ENCODE measurements around the gene ZNF778. TPM values are rescaled to one million over a fixed set of nuclear protein-coding genes. Genes with fewer than 3 reads are reported as not detected.
A peak's percentile ranks its signal among the peaks of the same experiment; 100 is the strongest.
"Not testable (repeated sequence)": the region's sequence is repeated elsewhere in the genome, so short reads cannot be mapped to it uniquely, and the experiment has no call there.

ZNF778 gene
- total RNA-seq, 2 experiments from 2014 or later = 8.1 to 9.3 TPM

DNA sequence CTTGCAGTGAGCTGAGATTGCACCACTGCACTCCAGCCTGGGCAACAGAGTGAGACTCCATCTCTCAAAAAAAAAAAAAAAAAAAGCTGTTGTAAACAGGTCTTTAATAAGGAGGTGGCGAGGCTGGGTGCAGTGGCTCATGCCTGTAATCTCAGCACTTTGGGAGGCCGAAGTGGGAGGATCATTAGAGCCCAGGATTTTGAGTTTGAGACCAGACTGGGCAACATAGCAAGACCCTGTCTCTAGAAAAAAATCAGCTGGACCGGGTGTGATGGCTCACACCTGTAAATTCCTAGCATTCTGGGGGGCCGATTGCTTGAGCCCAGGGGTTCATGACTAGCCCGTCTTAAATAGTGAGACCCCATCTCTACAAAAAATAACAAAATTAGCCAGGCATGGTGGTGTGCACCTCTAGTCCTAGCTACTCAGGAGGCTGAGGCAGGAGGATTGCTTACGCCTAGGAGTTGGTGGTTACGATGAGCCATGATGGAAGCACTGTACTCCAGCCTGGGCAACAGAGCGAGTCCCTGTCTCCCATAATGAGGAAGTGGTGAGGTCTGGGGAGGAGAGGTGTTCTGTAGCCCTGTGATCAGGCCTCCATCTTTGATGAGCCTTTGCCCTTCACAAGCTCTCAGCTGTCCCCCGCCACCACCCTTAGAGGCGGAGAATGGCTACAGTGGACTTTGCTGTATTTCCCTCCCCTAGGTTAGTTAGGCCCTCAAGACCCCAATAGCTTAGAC, 36.2 kb downstream of the ZNF778 start:
- H3K27ac Mint-ChIP-seq = no peak overlapping the region
- H3K4me3 Mint-ChIP-seq = no peak overlapping the region
- peaks cover 8% of the 10 kb centered on the region for H3K36me3 Mint-ChIP-seq
- peaks cover 18% of the 10 kb centered on the region for H3K4me1 Mint-ChIP-seq
- DNase-seq = no peak
- ATAC-seq = no peak
- CTCF ChIA-PET = interaction anchor here (0.7 kb wide), 1 partner anchor 524 kb away, joined by 3 read pairs; no protein-coding TSS in a partner anchor
- peaks cover 34% of the 10 kb centered on the region for H3K27me3 Mint-ChIP-seq
- peaks cover 6% of the 10 kb centered on the region for H3K9me3 Mint-ChIP-seq (ENCODE audit: low read depth)

DNA sequence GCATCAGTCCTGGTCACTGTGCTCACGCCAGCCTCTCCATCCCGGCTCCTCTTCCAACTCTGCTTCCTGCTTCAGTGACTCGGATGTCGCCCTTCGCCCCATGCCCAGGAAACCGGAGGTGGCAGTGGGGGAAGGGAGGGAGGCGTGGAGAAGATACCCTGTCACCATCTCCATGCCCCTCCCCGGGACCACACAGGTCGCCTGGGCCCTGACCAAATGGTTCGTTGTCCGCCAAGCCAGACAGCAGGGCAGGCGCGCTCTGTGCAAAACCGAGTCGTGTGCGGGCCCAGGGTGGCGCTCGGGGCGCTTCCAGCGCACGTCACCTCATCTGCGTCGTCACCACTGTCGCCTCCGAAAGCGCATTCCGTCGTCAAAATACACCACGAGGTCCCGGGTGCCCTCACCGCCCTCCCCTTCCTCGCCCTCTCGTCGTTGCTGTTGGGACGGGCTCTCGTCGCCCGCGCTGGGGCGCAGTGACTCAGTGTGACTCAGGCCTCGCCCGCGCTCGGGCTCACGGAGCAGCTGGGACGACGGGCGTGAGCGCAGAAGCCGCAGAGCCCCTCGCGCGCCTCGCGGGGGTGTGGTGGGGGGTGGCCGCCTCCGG, 39.2 kb downstream of the ZNF778 start:
- CTCF ChIA-PET = interaction anchor here (2.2 kb wide), 1 partner anchor 9 kb away, joined by 6 read pairs; no protein-coding TSS in a partner anchor
- H3K9me3 Mint-ChIP-seq (ENCODE audit: low read depth) = no peaks in the 10 kb centered on the region
- DNase-seq (peak; percentile 77), ATAC-seq (peak; percentile 89)
- H3K4me3 Mint-ChIP-seq = peak overlapping the region; percentile 57
- H3K4me1 Mint-ChIP-seq = peaks cover 20% of the 10 kb centered on the region
- H3K27ac Mint-ChIP-seq = peak overlapping the region; percentile 36
- peaks cover 42% of the 10 kb centered on the region for H3K27me3 Mint-ChIP-seq
- peaks cover 2% of the 10 kb centered on the region for H3K36me3 Mint-ChIP-seq

DNA sequence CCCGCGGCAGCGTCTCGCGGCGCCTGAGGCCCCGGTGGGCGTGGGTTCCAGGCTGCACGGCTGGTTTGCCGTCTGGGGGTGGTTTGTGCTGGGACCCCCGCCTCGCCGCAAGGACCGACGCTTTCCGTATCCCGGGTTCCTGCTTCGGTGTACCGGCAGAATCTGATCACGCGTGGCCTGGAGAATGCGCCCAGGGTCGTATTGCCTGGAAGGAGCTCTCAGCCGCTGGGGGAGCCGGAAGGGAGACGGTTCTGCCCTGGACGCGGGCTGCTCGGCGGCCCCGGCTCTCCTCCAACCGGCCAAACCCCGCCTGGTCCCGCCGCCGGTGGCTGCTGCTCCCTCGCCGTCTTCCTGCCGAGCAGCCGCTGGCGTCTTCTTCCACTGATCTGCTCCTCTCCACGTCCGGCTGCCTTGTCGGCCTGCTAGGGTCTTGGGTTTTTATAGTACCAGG, 39.8 kb downstream of the ZNF778 start:
- Mint-ChIP-seq H3K27ac (no peak overlapping the region), H3K36me3 (peaks cover 2% of the 10 kb centered on the region), H3K4me3 (peak overlapping the region; percentile 56), H3K4me1 (peaks cover 20% of the 10 kb centered on the region), H3K9me3 (ENCODE audit: low read depth) (no peaks in the 10 kb centered on the region), H3K27me3 (peaks cover 42% of the 10 kb centered on the region)
- no peak for DNase-seq
- CTCF ChIA-PET = interaction anchor here (2.2 kb wide), 1 partner anchor 10 kb away, joined by 6 read pairs; no protein-coding TSS in a partner anchor
- peak; percentile 44 for ATAC-seq

DNA sequence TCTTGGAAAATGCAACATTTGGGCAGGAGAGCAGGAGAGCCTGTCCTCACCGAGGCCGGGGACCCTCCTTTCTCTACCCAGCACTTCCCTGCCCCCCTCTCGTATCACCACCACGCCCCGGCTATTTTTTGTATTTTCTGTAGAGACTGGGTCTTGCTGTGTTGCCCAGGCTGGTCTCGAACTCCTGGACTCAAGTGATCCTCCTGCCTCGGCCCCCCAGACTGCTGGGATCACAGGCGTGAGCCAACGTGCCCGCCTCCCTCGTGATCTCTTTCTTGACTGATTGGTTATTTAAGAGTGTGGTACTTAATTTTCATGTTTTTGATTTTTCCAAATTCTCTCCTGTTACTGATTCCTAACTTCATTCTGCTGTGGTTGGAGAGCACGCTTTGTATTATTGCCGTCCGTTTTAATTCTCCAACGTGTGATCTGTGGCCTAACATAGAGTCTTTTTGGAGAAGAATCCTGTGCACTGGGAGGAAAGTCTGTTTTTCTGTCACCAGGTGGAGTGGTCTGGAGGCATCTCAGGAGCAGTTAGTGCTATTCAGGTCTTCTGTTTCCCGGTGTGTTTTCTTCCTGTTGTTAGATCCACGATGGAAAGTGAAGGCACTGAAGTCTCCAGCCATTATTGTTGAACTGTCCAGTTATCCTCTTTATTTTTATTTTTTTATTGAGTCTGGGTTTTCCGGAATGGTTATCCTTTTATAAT, 40.4 kb downstream of the ZNF778 start:
- no peaks in the 10 kb centered on the region for H3K9me3 Mint-ChIP-seq (ENCODE audit: low read depth)
- H3K4me3 Mint-ChIP-seq = peak overlapping the region; percentile 56
- DNase-seq = no peak
- no peak for ATAC-seq
- CTCF ChIA-PET = interaction anchor here (2.2 kb wide), 1 partner anchor 10 kb away, joined by 6 read pairs; no protein-coding TSS in a partner anchor
- H3K27me3 Mint-ChIP-seq = peaks cover 42% of the 10 kb centered on the region
- H3K4me1 Mint-ChIP-seq = peaks cover 24% of the 10 kb centered on the region
- H3K36me3 Mint-ChIP-seq = peaks cover 2% of the 10 kb centered on the region
- H3K27ac Mint-ChIP-seq = no peak overlapping the region

DNA sequence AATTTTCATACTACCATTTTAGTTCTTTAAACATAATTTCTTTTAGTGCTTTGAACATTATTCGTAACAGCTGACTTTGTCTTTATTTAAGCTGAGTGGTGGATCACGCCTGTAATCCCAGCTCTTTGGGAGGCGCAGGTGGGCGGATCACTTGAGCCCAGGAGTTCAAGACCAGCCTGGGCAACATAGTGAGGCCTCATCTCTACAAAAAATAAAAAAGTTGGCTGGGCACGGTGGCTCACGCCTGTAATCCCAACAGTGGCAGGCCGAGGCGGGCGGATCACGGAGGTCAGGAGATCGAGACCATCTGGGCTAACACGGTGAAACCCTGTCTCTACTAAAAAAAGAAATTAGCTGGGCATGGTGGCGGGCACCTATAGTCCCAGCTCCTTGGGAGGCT, 42.4 kb downstream of the ZNF778 start:
- H3K36me3 Mint-ChIP-seq; H3K4me3 Mint-ChIP-seq; ATAC-seq; CTCF ChIA-PET; H3K9me3 Mint-ChIP-seq (ENCODE audit: low read depth); H3K27ac Mint-ChIP-seq; DNase-seq: not testable (repeated sequence)
- peaks cover 37% of the 10 kb centered on the region for H3K27me3 Mint-ChIP-seq
- peaks cover 24% of the 10 kb centered on the region for H3K4me1 Mint-ChIP-seq

DNA sequence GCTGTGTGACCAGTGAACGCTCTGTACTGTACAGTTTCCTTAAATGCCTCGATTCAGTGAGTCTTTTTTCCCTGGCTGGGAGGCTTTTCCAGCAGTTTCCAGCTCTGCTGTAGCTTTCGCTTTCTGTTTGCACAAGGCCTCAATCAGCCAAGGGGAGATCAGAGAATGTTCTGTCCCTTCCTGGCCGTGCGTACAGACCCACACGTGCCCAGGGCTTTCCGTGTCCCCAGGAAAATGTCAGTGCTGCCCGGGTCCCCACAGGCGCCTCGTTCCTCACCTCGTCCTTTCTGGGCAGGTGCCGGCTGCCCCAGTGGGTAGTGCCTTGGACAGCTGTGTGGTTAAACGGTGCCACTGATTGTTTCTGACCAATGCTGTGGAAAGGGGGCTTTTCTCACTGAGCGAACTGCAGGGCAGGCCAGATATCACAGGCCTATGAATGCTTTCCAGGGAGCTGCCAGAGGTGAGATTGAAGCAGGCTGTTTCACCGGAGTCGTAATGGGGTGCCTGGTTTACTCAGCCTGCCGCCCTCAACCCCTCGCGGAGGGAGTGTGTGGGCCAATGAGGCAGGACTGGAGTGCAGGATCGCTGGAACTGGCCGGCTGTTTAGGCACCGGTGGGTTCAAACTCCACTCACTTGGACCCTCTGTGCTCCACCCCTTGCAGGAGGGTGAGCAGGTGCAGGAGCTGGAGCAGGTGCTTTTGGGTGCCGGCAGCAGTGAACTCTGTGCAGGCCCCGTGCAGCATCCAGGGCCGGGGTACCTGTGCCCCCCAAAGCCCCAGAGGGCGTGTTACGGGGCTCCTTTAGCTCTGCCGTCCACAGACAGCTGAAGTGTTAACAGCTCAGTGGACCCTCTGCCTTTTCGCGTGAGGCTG, 44.4 kb downstream of the ZNF778 start:
- peaks cover 22% of the 10 kb centered on the region for H3K27me3 Mint-ChIP-seq
- DNase-seq (no peak), ATAC-seq (no peak)
- CTCF ChIA-PET = interaction anchor here (1.0 to 1.7 kb wide), 2 partner anchors 12 to 47 kb away, joined by 3 read pairs; no protein-coding TSS in a partner anchor
- H3K4me1 Mint-ChIP-seq = peaks cover 16% of the 10 kb centered on the region
- no peak overlapping the region for H3K4me3 Mint-ChIP-seq
- H3K9me3 Mint-ChIP-seq (ENCODE audit: low read depth) = no peaks in the 10 kb centered on the region
- H3K27ac Mint-ChIP-seq = no peak overlapping the region
- H3K36me3 Mint-ChIP-seq = peaks cover 7% of the 10 kb centered on the region

DNA sequence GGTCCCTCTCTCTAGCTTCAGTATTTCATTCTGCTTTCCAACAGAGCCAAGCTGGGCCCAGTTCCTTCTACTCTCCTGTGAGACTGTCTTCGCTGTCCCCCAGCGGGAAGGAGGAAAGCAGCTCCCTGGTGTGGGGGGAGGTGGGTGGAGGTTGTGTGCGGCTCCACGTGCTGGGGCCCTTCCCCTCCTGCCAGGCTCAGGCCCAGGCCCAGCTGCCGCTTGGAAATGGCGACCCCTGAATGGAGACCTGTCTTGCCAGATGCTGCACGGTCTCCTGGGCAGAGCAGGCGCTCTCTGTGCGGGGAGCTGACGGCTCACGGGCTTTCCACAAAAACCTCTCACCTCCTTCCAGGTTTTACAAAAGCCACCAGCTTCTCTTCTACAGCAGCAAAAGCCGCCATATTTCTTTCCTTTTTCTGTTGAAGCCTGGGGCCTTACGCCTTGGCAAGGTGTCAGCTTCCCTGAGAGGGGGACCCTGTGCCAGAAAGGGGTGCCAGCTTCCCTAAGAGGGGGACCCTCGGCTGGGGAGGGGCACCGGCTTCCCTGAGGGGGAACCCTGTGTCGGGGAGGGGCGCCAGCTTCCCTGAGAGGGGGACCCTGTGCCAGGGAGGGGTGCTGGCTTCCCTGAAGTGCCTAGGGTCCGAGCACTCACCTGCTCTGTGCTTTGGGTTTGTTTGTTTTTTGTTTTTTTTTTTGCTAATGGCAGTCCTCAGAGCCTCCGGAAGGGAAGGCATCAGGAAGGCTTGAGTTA, 47.5 kb downstream of the ZNF778 start:
- Mint-ChIP-seq H3K36me3 (peaks cover 22% of the 10 kb centered on the region), H3K27ac (no peak overlapping the region)

DNA sequence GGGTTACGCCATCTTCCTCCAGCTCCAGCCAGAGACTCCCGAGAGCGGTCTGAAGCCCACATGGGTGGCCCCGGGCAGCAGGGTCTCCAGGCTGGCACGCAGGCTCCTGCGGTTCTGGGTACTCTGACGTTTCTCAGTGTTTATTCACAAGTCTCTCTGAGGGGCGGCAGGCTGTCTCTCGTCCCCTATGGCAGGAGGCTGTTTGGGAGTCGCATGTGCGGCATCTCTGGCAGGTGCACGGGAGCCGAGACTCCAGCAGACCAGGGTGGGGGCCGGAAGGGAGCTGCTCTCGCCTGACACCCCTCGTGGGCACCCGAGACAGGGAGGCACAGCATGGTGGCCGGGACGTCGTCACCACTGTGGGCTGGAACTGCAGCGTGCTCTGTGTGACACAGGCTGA, 48.1 kb downstream of the ZNF778 start:
- DNase-seq = no peak
- CTCF ChIA-PET = no interaction called here
- H3K27ac Mint-ChIP-seq = no peak overlapping the region
- no peak for ATAC-seq
- no peaks in the 10 kb centered on the region for H3K9me3 Mint-ChIP-seq (ENCODE audit: low read depth)
- peaks cover 6% of the 10 kb centered on the region for H3K4me1 Mint-ChIP-seq
- no peak overlapping the region for H3K4me3 Mint-ChIP-seq
- no peaks in the 10 kb centered on the region for H3K27me3 Mint-ChIP-seq
- H3K36me3 Mint-ChIP-seq = peaks cover 26% of the 10 kb centered on the region

More for the DNA sequence above, 47.5 kb downstream of the ZNF778 start:
- no peak for ATAC-seq
- H3K9me3 Mint-ChIP-seq (ENCODE audit: low read depth) = no peaks in the 10 kb centered on the region
- no peak overlapping the region for H3K4me3 Mint-ChIP-seq
- peaks cover 6% of the 10 kb centered on the region for H3K4me1 Mint-ChIP-seq
- CTCF ChIA-PET = interaction anchor here (1.0 kb wide), 1 partner anchor 24 kb away, joined by 3 read pairs; no protein-coding TSS in a partner anchor
- no peaks in the 10 kb centered on the region for H3K27me3 Mint-ChIP-seq
- no peak for DNase-seq

DNA sequence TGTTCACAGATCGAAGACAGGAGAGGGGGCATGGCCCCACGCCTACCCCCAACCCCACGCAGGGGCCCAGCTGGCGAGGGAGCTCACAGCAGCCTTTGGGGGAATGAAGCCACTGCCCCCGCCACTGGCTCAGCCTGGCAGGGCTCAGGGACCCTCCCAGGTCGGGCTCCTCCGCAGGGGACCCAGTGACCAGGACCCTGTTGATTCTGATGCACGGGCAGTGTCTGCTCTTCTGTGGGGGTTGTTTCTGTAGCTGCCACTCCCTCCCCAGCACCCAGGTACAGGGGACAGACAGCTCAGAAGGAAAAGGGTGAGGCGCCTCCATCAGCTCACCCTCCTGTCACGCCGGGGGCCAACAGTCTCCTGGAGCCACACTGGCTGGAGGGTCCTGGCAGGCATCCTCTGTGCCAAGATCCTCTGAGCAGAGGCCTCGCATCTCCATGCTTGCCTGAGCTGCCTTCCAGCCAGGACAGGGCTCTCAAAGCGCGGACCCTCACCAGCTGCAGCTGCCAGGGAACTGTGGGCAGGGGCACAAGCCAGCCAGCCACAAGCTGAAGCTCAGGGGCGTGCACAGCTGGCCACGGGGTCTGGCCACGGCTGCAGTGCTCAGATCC, 49.1 kb downstream of the ZNF778 start:
- no peak overlapping the region for H3K27ac Mint-ChIP-seq
- H3K4me1 Mint-ChIP-seq = peaks cover 4% of the 10 kb centered on the region
- no peaks in the 10 kb centered on the region for H3K27me3 Mint-ChIP-seq
- H3K9me3 Mint-ChIP-seq (ENCODE audit: low read depth) = no peaks in the 10 kb centered on the region
- H3K36me3 Mint-ChIP-seq = peaks cover 31% of the 10 kb centered on the region
- CTCF ChIA-PET = interaction anchor here (1.1 to 1.3 kb wide), 2 partner anchors 22 to 30 kb away, joined by 3 to 4 read pairs; no protein-coding TSS in a partner anchor
- ATAC-seq (no peak), DNase-seq (no peak)
- no peak overlapping the region for H3K4me3 Mint-ChIP-seq

DNA sequence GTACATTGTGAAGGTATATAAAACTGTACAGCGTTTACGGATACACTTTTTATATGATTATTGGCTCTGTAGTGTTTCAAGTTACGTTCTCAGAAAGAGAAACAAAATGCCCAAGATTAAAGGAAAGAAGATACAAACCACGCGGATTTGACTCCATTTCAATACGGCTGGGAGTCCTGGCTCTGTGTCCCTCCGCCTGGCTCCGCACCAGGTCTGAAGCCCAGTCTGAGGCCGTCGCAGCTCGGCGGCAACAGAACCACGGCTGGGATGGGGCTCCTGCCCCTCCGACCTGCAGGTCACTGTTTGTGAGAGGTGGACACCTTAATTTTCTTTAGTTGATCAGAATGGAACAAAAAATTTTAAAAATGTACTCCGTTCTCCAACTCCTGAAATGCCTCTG, 50.2 kb downstream of the ZNF778 start:
- H3K4me1 Mint-ChIP-seq; H3K27me3 Mint-ChIP-seq; H3K27ac Mint-ChIP-seq; H3K4me3 Mint-ChIP-seq; ATAC-seq; DNase-seq; H3K9me3 Mint-ChIP-seq (ENCODE audit: low read depth); CTCF ChIA-PET: not testable (repeated sequence)
- H3K36me3 Mint-ChIP-seq = peaks cover 39% of the 10 kb centered on the region

DNA sequence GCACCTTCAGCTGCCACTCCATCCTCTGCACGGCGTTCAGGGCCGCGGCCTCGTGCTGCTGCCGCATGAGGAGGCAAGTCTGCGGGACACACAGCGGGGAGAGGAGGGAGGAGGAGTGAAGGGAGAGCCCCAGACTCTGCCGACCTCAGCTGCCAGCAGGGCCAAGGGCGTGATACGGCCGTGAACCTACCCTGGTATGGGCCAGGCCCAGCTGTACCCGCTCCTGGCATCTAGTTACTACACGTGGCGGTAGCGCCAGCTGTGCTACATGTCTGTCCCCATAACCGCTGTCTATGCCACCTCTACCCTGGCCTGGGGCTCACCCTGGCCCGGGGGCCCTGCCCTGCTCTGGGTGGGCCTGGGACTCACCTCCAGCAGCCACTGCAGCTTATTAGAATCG, 51.1 kb downstream of the ZNF778 start:
- Mint-ChIP-seq H3K4me1 (no peaks in the 10 kb centered on the region), H3K4me3 (no peak overlapping the region), H3K27me3 (no peaks in the 10 kb centered on the region), H3K9me3 (ENCODE audit: low read depth) (no peaks in the 10 kb centered on the region), H3K27ac (no peak overlapping the region), H3K36me3 (peaks cover 48% of the 10 kb centered on the region)
- CTCF ChIA-PET = interaction anchor here (0.5 to 1.5 kb wide), 2 partner anchors 19 to 976 kb away, joined by 4 to 5 read pairs; no protein-coding TSS in a partner anchor
- ATAC-seq (no peak), DNase-seq (no peak)
